Measurements from ENCODE around the gene RNF2. TPM values are rescaled to one million over a fixed set of nuclear protein-coding genes. Genes with fewer than 3 reads are reported as not detected.
"Not testable (repeated sequence)": the region's sequence is repeated elsewhere in the genome, so short reads cannot be mapped to it uniquely, and the experiment has no call there.

The RNF2 gene
- total RNA-seq = 26.0 and 30.6 TPM in 2 replicates
- polyA plus RNA-seq = 10.3 and 13.6 TPM in 2 replicates
- 31.6 and 31.8 TPM in 2 replicates for polyA plus RNA-seq (2011; cell fraction: cytosol; rRNA removed)
- 15.5 and 18.9 TPM in 2 replicates for polyA plus RNA-seq (2011; cell fraction: nucleus; rRNA removed)
- polyA plus RNA-seq (2012) = 20.3 and 26.0 TPM in 2 replicates
- polyA minus RNA-seq = 25.2 and 36.7 TPM in 2 replicates
- 19.4 TPM for polyA minus RNA-seq (2011; cell fraction: cytosol; rRNA and poly(A)+ RNA removed)
- 14.3 and 21.8 TPM in 2 replicates for polyA minus RNA-seq (2011; cell fraction: nucleus; rRNA and poly(A)+ RNA removed)
- Bru-seq, nascent RNA = percentile 85 among the genes with signal in this experiment
- BruChase-seq, experiment 1, labeled RNA remaining after a 6-hour chase = percentile 79 among the genes with signal in this experiment
- percentile 76 among the genes with signal in this experiment for BruChase-seq, experiment 2, labeled RNA remaining after a 2-hour chase
- long read RNA-seq, transcript RNF2-202 (7 exons, 3,606 nt) = major isoform, 48 of 59 reads
- long read RNA-seq, partial matches to known transcripts = 5 of 59 reads
- long read RNA-seq, other reads (novel, unspliced or antisense) = 4 of 59 reads

DNA sequence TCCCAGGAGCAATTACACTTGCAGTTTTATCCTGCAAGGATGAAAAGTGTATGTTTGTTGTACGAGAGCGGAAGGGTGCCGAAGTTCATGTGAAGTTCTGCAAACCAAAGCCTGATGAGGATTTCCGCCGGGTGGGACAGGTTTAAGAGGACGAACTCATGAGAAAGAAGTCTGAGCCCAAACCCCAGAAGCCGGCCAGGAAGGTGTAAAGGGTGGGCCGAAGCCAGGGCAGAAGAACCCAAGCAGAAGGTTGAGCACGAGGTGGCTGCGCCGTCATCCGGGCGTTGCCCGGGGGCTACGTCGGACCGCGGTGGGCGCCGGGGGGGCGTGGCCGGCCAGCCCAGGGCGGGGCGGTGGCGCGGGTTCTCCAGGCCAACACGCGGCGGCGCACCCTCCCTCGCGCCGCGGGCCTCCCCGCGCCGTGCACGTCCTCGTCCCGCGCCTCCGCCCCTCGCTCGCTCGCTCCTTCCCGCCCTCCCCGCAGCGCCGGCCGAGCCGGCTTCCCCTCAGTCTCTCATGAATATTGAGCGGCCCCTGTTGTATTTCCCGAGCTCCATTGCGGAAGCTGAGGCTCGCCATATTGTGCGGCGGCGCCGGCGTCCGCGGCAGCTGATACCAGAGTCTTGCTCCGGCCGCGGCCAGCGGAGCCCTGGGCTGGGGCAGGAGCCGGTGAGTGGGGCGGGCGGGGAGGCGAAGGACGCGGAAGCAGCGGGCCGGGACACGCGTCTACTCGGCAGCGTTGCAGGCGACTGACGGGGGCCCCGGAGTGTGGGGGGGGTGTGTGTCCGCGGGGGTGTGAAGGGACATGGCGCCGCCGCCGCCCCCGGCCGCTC lies at the start of gene RNF2:
Gene RNF2 (plus strand): TSS at position 578 of the 833 bp plus-strand sequence. CDS start 41,996 bp downstream, outside the sequence.
- H3K4me2 ChIP-seq (ENCODE audit: insufficient read depth, low read length) = peak within 1 kb of the TSS; percentile 100
- no TSS peak for BruUV-seq (replicated peaks)
- peak within 1 kb of the TSS; percentile 94 for H2AFZ ChIP-seq (ENCODE audit: low read depth, low read length)
- H3K79me2 ChIP-seq (ENCODE audit: control insufficient read depth, insufficient read depth, low read length) = peaks cover 39% of the 10 kb centered on the region
- ChIA-PET CTCF (interaction anchor here (0.9 to 3.4 kb wide), 3 partner anchors 100 to 240 kb away, joined by 3 to 27 read pairs (median 3); no protein-coding TSS in a partner anchor), POLR2A (interaction anchor here (0.5 to 0.7 kb wide), 5 partner anchors 85 to 802 kb away, joined by 3 to 5 read pairs (median 4); partner anchors contain the start of gene SWT1)
- FAIRE-seq (peak; percentile 59), DNase-seq (ENCODE audit: low read depth, low spot score) (peak; percentile 86)
- dilution Hi-C loops (cut with MboI; ENCODE audit: extremely low pct_ligation_motif_present, low sequenced_read_pairs) = no loop called here
- H3K4me1 ChIP-seq (ENCODE audit: control insufficient read depth, extremely low read depth, insufficient read depth, low read length) = peaks cover 12% of the 10 kb centered on the region
- peak within 1 kb of the TSS; percentile 69 for H3K9ac ChIP-seq (replicated peaks; ENCODE audit: extremely low read depth, insufficient read depth, low read length)
- H3K27ac ChIP-seq (ENCODE audit: insufficient read depth, low read depth, low read length) = peak within 1 kb of the TSS; percentile 9
- H3K36me3 ChIP-seq (ENCODE audit: control insufficient read depth in 2 of 2, extremely low read depth in 1 of 2, insufficient read depth in 2 of 2, low read length in 2 of 2) = no peaks in the 10 kb centered on the region
- no peaks in the 10 kb centered on the region for H3K9me3 ChIP-seq (replicated peaks; ENCODE audit: control insufficient read depth, insufficient read depth, low read length)
- TF ChIP-seq JUN (IDR thresholded peaks at IDR 0.05; ENCODE audit: borderline replicate concordance, insufficient read depth, insufficient read length, low read depth) (no peak), POLR2A (IDR thresholded peaks at IDR 0.05; ENCODE audit: low read depth, low read length) (peak; percentile 59), MYC (IDR thresholded peaks at IDR 0.05; ENCODE audit: low read depth, low read length) (peak; percentile 53), POLR2AphosphoS5 (IDR thresholded peaks at IDR 0.05; ENCODE audit: insufficient read depth, low read depth, low read length) (no peak), FOS (IDR thresholded peaks at IDR 0.05; ENCODE audit: borderline replicate concordance, insufficient read depth, low read length) (no peak), GATA2 (IDR thresholded peaks at IDR 0.05; ENCODE audit: insufficient read depth, insufficient read length, low read depth, low read length) (no peak), EZH2 (IDR thresholded peaks at IDR 0.05; ENCODE audit: borderline replicate concordance, low read depth, low read length, severe bottlenecking) (no peak)
- TF ChIP-seq, protein P1, sequence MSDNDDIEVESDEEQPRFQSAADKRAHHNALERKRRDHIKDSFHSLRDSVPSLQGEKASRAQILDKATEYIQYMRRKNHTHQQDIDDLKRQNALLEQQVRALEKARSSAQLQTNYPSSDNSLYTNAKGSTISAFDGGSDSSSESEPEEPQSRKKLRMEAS (IDR thresholded peaks at IDR 0.05; ENCODE audit: insufficient read depth, insufficient read length) = peak; percentile 35
- TF ChIP-seq, protein P2, sequence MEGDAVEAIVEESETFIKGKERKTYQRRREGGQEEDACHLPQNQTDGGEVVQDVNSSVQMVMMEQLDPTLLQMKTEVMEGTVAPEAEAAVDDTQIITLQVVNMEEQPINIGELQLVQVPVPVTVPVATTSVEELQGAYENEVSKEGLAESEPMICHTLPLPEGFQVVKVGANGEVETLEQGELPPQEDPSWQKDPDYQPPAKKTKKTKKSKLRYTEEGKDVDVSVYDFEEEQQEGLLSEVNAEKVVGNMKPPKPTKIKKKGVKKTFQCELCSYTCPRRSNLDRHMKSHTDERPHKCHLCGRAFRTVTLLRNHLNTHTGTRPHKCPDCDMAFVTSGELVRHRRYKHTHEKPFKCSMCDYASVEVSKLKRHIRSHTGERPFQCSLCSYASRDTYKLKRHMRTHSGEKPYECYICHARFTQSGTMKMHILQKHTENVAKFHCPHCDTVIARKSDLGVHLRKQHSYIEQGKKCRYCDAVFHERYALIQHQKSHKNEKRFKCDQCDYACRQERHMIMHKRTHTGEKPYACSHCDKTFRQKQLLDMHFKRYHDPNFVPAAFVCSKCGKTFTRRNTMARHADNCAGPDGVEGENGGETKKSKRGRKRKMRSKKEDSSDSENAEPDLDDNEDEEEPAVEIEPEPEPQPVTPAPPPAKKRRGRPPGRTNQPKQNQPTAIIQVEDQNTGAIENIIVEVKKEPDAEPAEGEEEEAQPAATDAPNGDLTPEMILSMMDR (IDR thresholded peaks at IDR 0.05; ENCODE audit: extremely low read depth in 1 of 2, insufficient read depth in 1 of 2, low read depth in 1 of 2, low read length in 2 of 2) = no peak
- intact Hi-C loops (cut with micrococcal nuclease) = loop anchor here (1.0 to 5.0 kb wide), 2 partner anchors 125 to 327 kb away; no protein-coding TSS in a partner anchor
- H4K20me1 ChIP-seq (replicated peaks; ENCODE audit: control insufficient read depth, extremely low read depth, insufficient read depth, low read length) = peaks cover 12% of the 10 kb centered on the region
- H3K9me1 ChIP-seq (replicated peaks; ENCODE audit: control insufficient read depth, extremely low read depth, insufficient read depth, low read length) = no peaks in the 10 kb centered on the region
- H3K4me3 ChIP-seq (replicated peaks in 1 of 3; ENCODE audit: insufficient read depth in 1 of 3, low read depth in 1 of 3, low read length in 3 of 3) = peak within 1 kb of the TSS; percentile 71 to 96 (median 74)
- H3K27me3 ChIP-seq (ENCODE audit: control insufficient read depth in 2 of 2, insufficient read depth in 2 of 2, low read length in 2 of 2) = no peaks in the 10 kb centered on the region

- dilution Hi-C loops (cut with MboI; ENCODE audit: extremely low pct_ligation_motif_present, low sequenced_read_pairs); POLR2A ChIA-PET; H3K27me3 ChIP-seq (ENCODE audit: control insufficient read depth in 2 of 2, insufficient read depth in 2 of 2, low read length in 2 of 2); FAIRE-seq; H3K9ac ChIP-seq (replicated peaks; ENCODE audit: extremely low read depth, insufficient read depth, low read length); H3K79me2 ChIP-seq (ENCODE audit: control insufficient read depth, insufficient read depth, low read length); H3K9me1 ChIP-seq (replicated peaks; ENCODE audit: control insufficient read depth, extremely low read depth, insufficient read depth, low read length); H3K9me3 ChIP-seq (replicated peaks; ENCODE audit: control insufficient read depth, insufficient read depth, low read length); H3K4me1 ChIP-seq (ENCODE audit: control insufficient read depth, extremely low read depth, insufficient read depth, low read length); H3K27ac ChIP-seq (ENCODE audit: insufficient read depth, low read depth, low read length); H3K36me3 ChIP-seq (ENCODE audit: control insufficient read depth in 2 of 2, extremely low read depth in 1 of 2, insufficient read depth in 2 of 2, low read length in 2 of 2); intact Hi-C loops (cut with micrococcal nuclease); BruUV-seq (replicated peaks); H4K20me1 ChIP-seq (replicated peaks; ENCODE audit: control insufficient read depth, extremely low read depth, insufficient read depth, low read length); DNase-seq (ENCODE audit: low read depth, low spot score); H3K4me2 ChIP-seq (ENCODE audit: insufficient read depth, low read length); H2AFZ ChIP-seq (ENCODE audit: low read depth, low read length); H3K4me3 ChIP-seq (replicated peaks in 1 of 3; ENCODE audit: insufficient read depth in 1 of 3, low read depth in 1 of 3, low read length in 3 of 3): not testable (repeated sequence)
- CTCF ChIA-PET = interaction anchor here (1.1 kb wide), 1 partner anchor 681 kb away, joined by 4 read pairs; no protein-coding TSS in a partner anchor
Observed at GRCh38 chr1:184999974-185000373, 45.4 kb upstream of the RNF2 start.
